Effector memory CD4-positive, alpha-beta T cell (primary cell): ENCODE measurements around the gene PARP9.

Experiments
- DNase-seq, 3 donors: peaks; one replicate each; pipeline ENCODE4 v3.0.0-alpha.2; 2020
- H3K27ac ChIP-seq: 2 replicates; pipeline ENCODE4 v1.7.0; 2013; ENCODE audit warnings: mild to moderate bottlenecking, low read length, moderate library complexity; ENCODE audit not compliant: insufficient read depth, poor library complexity, severe bottlenecking
- H3K27me3 ChIP-seq: replicated peaks from 2 replicates; pipeline ENCODE4 v1.7.0; 2013; ENCODE audit warnings: mild to moderate bottlenecking, low read length; ENCODE audit not compliant: insufficient read depth, control insufficient read depth, poor library complexity, severe bottlenecking
- H3K36me3 ChIP-seq: 2 replicates; pipeline ENCODE4 v1.7.0; 2013; ENCODE audit warnings: mild to moderate bottlenecking, low read length, moderate library complexity; ENCODE audit not compliant: control insufficient read depth, insufficient read depth
- H3K4me1 ChIP-seq: 2 replicates; pipeline ENCODE4 v1.7.0; 2013; ENCODE audit warnings: low read length, mild to moderate bottlenecking; ENCODE audit not compliant: control insufficient read depth, insufficient read depth, poor library complexity, severe bottlenecking
- H3K4me3 ChIP-seq: 2 replicates; pipeline ENCODE4 v1.7.0; 2013; ENCODE audit warnings: low read length, low read depth, mild to moderate bottlenecking; ENCODE audit not compliant: insufficient read depth, poor library complexity, severe bottlenecking
- H3K9me3 ChIP-seq: 2 replicates; pipeline ENCODE4 v1.7.0; 2013; ENCODE audit warnings: mild to moderate bottlenecking, low read length, moderate library complexity; ENCODE audit not compliant: control insufficient read depth

The PARP9 gene

DNA sequence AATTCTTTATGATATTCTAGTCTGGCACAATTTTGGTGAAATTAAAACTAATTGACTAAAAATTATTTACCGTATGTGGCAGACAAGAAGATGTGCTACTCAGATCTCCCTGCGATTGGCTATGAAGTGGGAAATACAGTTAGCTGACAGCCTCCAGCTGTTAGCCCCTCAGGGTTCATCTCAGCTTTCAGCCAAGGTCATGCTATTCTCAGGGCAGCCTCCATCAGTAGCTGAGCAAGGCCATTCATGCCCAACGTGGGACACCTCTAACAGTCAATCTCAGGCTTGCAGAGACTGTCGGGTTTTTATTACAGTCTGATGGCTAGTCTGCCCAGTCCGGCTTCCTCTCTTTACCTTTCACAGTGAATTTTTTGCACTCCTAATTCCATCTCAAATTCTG, 6.7 kb downstream of the PARP9 start:
- no peaks in the 10 kb centered on the region for H3K4me1 ChIP-seq
- H3K36me3 ChIP-seq = peaks cover 50% of the 10 kb centered on the region
- no peak overlapping the region for H3K4me3 ChIP-seq
- H3K27me3 ChIP-seq = no peaks in the 10 kb centered on the region
- DNase-seq = no peak
- no peak overlapping the region for H3K27ac ChIP-seq
- H3K9me3 ChIP-seq = no peaks in the 10 kb centered on the region

DNA sequence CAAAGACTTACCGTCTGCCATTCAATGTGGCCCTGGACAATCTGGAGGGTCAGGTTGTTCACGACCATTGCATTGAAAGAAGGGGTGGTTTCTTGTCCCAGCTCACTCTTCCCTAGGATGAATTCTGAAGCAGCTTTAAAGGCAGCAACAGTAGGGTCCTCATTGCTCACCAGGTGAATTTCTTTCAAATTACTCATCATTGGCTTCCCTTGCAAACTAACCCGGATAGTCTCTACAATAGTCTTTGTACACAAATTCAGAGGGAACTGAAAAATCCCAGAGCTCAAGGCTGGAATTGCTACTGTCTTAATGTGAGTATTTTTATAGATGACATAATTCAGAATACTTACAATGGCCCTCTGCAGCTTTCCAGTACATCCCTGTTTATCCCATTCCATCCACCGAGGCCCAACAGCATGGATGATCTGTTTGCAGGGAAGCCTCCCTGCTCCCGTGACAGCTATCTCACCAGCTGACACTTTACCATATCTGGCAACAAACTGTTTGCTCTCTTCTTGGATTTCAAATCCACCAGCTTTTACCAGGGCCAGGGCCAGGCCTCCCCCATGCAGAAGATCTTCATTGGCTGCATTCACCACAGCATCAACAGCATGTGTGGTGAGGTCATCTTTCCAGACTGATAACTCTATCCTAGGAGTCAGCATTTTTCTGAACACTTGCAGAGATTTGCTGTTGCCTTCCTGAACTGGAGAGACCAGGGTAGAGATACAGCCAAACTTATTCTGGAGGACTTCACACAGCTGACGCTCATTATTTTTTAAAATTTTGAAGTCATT, 8.6 kb downstream of the PARP9 start:
- no peak for DNase-seq
- Histone ChIP-seq H3K9me3 (no peaks in the 10 kb centered on the region), H3K4me1 (no peaks in the 10 kb centered on the region), H3K4me3 (no peak overlapping the region), H3K27me3 (no peaks in the 10 kb centered on the region), H3K36me3 (peaks cover 64% of the 10 kb centered on the region), H3K27ac (no peak overlapping the region)

- H3K36me3 ChIP-seq = peaks cover 71% of the 10 kb centered on the region
Measured at GRCh38 chr3:122553171-122553570, 10.9 kb downstream of the PARP9 start.

DNA sequence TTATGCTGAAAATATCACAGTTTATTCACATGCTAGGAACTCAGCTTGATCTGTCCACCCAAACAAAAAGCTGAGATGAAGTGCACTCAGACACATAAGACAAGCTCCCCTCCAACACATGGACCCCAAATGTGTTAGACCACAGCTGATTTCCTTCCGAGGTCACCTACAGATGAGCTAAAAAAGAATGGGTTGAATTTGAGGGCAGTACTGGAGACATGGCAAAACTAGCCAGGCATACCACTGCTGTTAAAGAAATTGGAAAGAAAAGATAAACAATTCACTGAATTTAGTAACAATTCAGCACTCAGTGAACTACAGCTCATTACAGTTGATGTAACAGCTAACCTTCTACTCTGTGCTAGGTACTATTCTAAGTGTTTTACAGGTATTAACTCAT, 15.5 kb downstream of the PARP9 start:
- no peak for DNase-seq
- Histone ChIP-seq H3K4me3 (no peak overlapping the region), H3K27me3 (no peaks in the 10 kb centered on the region), H3K36me3 (peaks cover 75% of the 10 kb centered on the region), H3K27ac (no peak overlapping the region), H3K4me1 (no peaks in the 10 kb centered on the region), H3K9me3 (no peaks in the 10 kb centered on the region)

More at GRCh38 chr3:122553171-122553570, 10.9 kb downstream of the PARP9 start:
- Histone ChIP-seq H3K9me3 (no peaks in the 10 kb centered on the region), H3K27ac (no peak overlapping the region), H3K27me3 (no peaks in the 10 kb centered on the region), H3K4me1 (no peaks in the 10 kb centered on the region), H3K4me3 (no peak overlapping the region)
- no peak for DNase-seq

DNA sequence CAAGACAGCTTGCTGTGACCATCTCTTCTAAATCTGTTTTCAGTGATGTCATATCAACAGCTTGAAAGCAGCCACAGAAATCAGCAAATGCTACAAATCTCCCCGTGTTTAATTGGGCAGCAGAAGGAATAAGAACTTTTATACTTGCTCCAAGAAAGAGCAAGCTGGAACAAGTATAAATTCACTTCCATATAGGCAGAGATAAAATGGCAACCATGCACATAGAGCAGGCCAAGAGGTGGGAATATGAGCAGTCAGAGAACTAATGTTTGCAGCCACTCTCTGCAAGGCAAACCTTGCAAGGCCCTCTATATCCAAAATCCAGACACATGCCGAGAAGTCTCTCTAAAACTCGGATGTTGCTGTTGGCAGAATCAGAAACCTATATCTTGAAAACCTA, 16.0 kb downstream of the PARP9 start:
- no peak overlapping the region for H3K4me3 ChIP-seq
- no peaks in the 10 kb centered on the region for H3K27me3 ChIP-seq
- H3K36me3 ChIP-seq = peaks cover 71% of the 10 kb centered on the region
- no peaks in the 10 kb centered on the region for H3K4me1 ChIP-seq
- no peaks in the 10 kb centered on the region for H3K9me3 ChIP-seq
- no peak overlapping the region for H3K27ac ChIP-seq
- no peak for DNase-seq

DNA sequence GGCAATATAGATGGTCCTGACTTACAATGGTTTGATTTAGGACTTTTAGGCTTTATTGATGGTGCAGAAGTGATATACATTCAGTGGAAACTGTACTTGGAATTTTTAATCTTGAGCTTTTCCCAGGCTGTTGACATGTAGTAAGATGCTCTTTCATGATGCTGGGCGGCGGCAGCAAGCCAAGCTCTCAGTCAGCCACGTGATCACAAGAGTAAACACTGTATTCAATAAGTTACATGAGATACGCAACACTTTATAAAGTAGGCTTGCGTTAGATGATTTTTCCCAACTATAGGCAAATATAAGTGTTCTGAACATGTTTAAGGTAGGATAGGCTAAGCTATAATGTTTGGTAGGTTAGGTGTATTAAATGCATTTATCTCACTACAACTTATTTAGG, 17.9 kb downstream of the PARP9 start:
- Histone ChIP-seq H3K27ac (no peak overlapping the region), H3K27me3 (no peaks in the 10 kb centered on the region), H3K4me1 (no peaks in the 10 kb centered on the region), H3K36me3 (peaks cover 70% of the 10 kb centered on the region), H3K4me3 (no peak overlapping the region), H3K9me3 (no peaks in the 10 kb centered on the region)
- DNase-seq = no peak

- no peaks in the 10 kb centered on the region for H3K9me3 ChIP-seq
- H3K36me3 ChIP-seq = peaks cover 63% of the 10 kb centered on the region
- H3K27me3 ChIP-seq = no peaks in the 10 kb centered on the region
- H3K27ac ChIP-seq = no peak overlapping the region
- H3K4me1 ChIP-seq = no peaks in the 10 kb centered on the region
- no peak for DNase-seq
- no peak overlapping the region for H3K4me3 ChIP-seq
Measured at GRCh38 chr3:122538956-122539490, 25.1 kb downstream of the PARP9 start.

DNA sequence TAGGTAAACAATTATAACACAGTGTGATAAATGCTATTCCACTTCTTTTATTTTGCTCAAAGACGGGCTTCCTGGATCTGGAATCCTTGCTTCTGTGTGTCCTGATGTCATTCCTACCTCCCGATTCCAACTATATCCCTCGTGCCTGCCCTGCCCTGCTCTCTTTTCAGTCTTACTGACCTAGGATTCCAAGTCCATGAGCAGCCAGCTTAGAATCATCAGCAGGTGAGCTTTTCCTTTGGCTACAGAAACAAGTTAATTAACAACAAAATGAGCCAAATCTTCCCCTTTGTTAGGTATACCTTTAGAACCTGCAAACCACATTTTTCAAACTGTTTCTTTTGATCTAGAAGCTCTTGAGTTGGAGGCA, 27.5 kb downstream of the PARP9 start:
- DNase-seq = no peak
- Histone ChIP-seq H3K4me3 (no peak overlapping the region), H3K36me3 (peaks cover 67% of the 10 kb centered on the region), H3K27ac (no peak overlapping the region), H3K9me3 (no peaks in the 10 kb centered on the region), H3K27me3 (no peaks in the 10 kb centered on the region), H3K4me1 (no peaks in the 10 kb centered on the region)

DNA sequence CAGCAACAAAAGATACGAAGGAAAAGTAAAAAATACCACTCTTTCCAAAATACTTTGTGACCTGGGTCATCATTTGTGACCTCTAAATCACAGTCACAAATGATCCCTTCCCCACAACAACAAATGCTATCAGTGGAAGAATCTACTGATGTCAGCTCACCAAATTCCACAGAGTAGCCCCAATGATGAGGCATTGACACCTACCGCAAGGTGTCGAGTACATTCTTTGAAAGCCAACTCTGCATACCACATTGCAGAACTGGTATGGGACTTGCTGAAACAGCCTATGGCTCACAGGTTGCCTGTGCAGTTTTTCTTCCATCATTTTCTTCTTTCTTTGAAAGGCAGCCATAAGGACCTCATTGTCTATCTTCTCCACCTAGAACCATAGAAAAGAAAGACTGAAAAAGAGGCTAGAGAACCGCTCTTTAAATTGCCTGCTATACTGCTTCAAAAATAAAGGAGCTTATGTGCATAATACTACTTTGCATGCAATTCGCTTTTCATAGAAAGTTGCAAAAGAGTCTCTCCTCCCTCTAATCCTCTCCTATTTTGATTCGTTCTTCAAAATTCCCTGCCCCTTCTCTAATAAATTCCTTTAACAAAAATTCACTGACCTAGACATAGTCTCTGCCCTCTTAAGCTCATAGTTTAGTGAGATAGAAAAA, 28.0 kb downstream of the PARP9 start:
- DNase-seq = no peak
- H3K4me1 ChIP-seq = no peaks in the 10 kb centered on the region
- H3K27ac ChIP-seq = no peak overlapping the region
- H3K27me3 ChIP-seq = no peaks in the 10 kb centered on the region
- no peaks in the 10 kb centered on the region for H3K9me3 ChIP-seq
- H3K36me3 ChIP-seq = peaks cover 65% of the 10 kb centered on the region
- no peak overlapping the region for H3K4me3 ChIP-seq

GRCh38 chr3:122533931-122534334, 30.2 kb downstream of the PARP9 start:
- H3K36me3 ChIP-seq = peaks cover 53% of the 10 kb centered on the region
- H3K9me3 ChIP-seq = no peaks in the 10 kb centered on the region

More at GRCh38 chr3:122533931-122534334, 30.2 kb downstream of the PARP9 start:
- no peak overlapping the region for H3K27ac ChIP-seq
- H3K4me1 ChIP-seq = no peaks in the 10 kb centered on the region
- H3K4me3 ChIP-seq = no peak overlapping the region
- no peak for DNase-seq
- H3K27me3 ChIP-seq = no peaks in the 10 kb centered on the region
